Gastrocnemius medialis (tissue), 4 donors: ENCODE results near the gene PPIH. TPM values are rescaled to one million over a fixed set of nuclear protein-coding genes. Genes with fewer than 3 reads are reported as not detected.

Source experiments
- ATAC-seq, 2 donors: fragments of 150-250 bp; one replicate each; pipeline ENCODE4 v1.9.1; 2016
- DNase-seq, 2 donors: peaks; one replicate each; pipeline ENCODE4 v3.0.0-alpha.2; 2019
- H3K27ac ChIP-seq, 4 donors: fragments of 200-600 bp; sonication (generic); 1 replicate in 1 of 4; 2 replicates in 3 of 4; pipeline ENCODE4 v1.5.1; 2016 to 2018; ENCODE audit warnings: mild to moderate bottlenecking in 2 of 4, moderate library complexity in 1 of 4
- H3K27me3 ChIP-seq, 3 donors: fragments of 200-600 bp; sonication (generic) in 2 of 3; 1 replicate in 1 of 3; 2 replicates in 2 of 3; pipeline versions ENCODE4 v1.5.1 to v1.6.0; 2016 to 2019; ENCODE audit warnings: mild to moderate bottlenecking in 1 of 3, moderate library complexity in 1 of 3
- H3K36me3 ChIP-seq, 2 donors: fragments of 200-600 bp; sonication (generic) in 1 of 2; one replicate each; pipeline ENCODE4 v1.5.1; 2017 to 2018
- H3K4me1 ChIP-seq, 2 donors: fragments of 200-600 bp; sonication (generic) in 1 of 2; one replicate each; pipeline ENCODE4 v1.5.1; 2016 to 2017; ENCODE audit warnings: mild to moderate bottlenecking in 2 of 2
- H3K4me3 ChIP-seq, 4 donors: fragments of 200-600 bp; sonication (generic) in 3 of 4; 1 replicate in 1 of 4; 2 replicates in 3 of 4; pipeline ENCODE4 v1.5.1; 2016 to 2019; ENCODE audit warnings: mild to moderate bottlenecking in 2 of 4
- H3K9me3 ChIP-seq, 3 donors: fragments of 200-600 bp; sonication (generic) in 2 of 3; 1 replicate in 1 of 3; 2 replicates in 2 of 3; pipeline ENCODE4 v1.5.1; 2016 to 2019
- POLR2A ChIP-seq, 2 donors: fragments of 450-650 bp; IDR thresholded peaks; one replicate each; pipeline ENCODE4 v1.6.1; 2017; ENCODE audit warnings: antibody characterized with exemption in 2 of 2, mild to moderate bottlenecking in 2 of 2, moderate library complexity in 2 of 2
- in situ Hi-C, 4 donors: fragments of 200-750 bp; cut with MboI; loops; one replicate each; pipeline versions ENCODE4 v1.15.0 to v1.8.0; 2017; ENCODE audit warnings: low sequenced_read_pairs in 4 of 4
- intact Hi-C: fragments of 100-400 bp; cut with DNase I; formaldehyde crosslinking; loops from one replicate; pipeline ENCODE4 v1.15.1; 2023; ENCODE audit warnings: low total_unique reads
- total RNA-seq, 4 donors: library from RNA; depleted of rRNA; stranded (reverse); fragments of >200 nt; gene quantifications; one replicate each; pipeline versions ENCODE4 v1.1.0 to v1.2.3, GENCODE V29; 2016
- TF ChIP-seq, protein P1 (sequence below), 5 experiments: fragments of 450-650 bp in 3 of 5; fragments of 200-600 bp in 2 of 5; sonication (generic) in 2 of 5; IDR thresholded peaks in 4 of 5; conservative IDR thresholded peaks in 1 of 5; 1 replicate in 4 of 5; 2 replicates in 1 of 5; pipeline ENCODE4 v1.5.1; 2016 to 2019; ENCODE audit warnings: antibody characterized with exemption in 5 of 5, mild to moderate bottlenecking in 3 of 5, moderate library complexity in 3 of 5

PPIH gene
- total RNA-seq, 4 donors from 2014 or later, result 6.1 to 13.6 (median 7.1) TPM

DNA sequence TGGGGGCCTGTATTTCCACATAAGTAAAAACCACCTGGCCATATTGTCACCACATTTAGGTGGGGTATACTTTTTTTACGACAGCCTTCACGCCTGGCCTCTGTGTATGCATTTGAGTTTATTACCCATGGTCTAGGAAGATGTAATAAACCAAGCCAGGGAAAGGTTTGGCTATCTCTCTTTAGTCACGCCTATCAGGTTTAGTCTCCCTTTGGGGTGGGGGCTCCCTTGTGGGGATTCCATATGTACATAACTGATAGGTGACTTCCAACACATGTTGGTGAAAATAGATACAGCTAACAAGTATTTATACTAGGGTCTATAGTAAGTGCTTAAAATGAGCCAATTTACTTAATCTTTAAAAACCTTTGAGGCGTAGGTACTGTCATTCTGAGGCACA, 28.2 kb downstream of the PPIH start:
- DNase-seq (no peak), ATAC-seq (no peak)
- no peak for TF ChIP-seq POLR2A (IDR thresholded peaks at IDR 0.05)
- TF ChIP-seq, protein P1, sequence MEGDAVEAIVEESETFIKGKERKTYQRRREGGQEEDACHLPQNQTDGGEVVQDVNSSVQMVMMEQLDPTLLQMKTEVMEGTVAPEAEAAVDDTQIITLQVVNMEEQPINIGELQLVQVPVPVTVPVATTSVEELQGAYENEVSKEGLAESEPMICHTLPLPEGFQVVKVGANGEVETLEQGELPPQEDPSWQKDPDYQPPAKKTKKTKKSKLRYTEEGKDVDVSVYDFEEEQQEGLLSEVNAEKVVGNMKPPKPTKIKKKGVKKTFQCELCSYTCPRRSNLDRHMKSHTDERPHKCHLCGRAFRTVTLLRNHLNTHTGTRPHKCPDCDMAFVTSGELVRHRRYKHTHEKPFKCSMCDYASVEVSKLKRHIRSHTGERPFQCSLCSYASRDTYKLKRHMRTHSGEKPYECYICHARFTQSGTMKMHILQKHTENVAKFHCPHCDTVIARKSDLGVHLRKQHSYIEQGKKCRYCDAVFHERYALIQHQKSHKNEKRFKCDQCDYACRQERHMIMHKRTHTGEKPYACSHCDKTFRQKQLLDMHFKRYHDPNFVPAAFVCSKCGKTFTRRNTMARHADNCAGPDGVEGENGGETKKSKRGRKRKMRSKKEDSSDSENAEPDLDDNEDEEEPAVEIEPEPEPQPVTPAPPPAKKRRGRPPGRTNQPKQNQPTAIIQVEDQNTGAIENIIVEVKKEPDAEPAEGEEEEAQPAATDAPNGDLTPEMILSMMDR (IDR thresholded peaks at IDR 0.05 in 4 of 5, conservative IDR thresholded peaks at IDR 0.05 in 1 of 5), result no peak
- H3K4me1 ChIP-seq, result peaks cover 69 to 76% of the 10 kb centered on the region in 2 donors
- H3K27me3 ChIP-seq, result no peaks in the 10 kb centered on the region
- peaks cover 0 to 6% of the 10 kb centered on the region in 2 donors for H3K36me3 ChIP-seq
- no peak overlapping the region for H3K27ac ChIP-seq
- H3K4me3 ChIP-seq, result no peak overlapping the region
- intact Hi-C loops, result loop anchor here (10.0 kb wide), 3 partner anchors 158 to 652 kb away; partner anchors contain the start of genes CCDC30 and ZNF691
- in situ Hi-C loops, result loop anchor here in 1 of 4 donors (10.0 kb wide), 1 partner anchor 78 kb away; the partner anchor contains the start of genes C1orf50 and P3H1
- no peaks in the 10 kb centered on the region for H3K9me3 ChIP-seq

DNA sequence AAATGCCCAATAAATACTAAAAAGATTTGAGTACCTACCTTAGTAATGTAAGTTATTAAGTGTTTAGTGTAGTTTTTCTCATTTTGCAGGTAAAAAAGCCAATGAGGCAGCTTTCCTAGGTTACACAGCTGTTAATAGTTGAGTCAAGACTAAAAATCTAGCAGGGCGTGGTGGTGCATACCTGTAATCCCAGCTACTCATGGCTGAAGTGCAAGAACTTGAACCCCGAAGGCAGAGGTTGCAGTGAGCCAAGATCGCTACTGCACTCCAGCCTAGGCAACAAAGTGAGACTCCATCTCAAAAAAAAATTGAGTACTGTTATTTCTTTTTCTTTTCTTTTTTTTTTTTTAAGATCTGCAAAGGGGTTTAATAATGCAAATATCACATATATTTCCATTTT, 31.7 kb downstream of the PPIH start:
- ATAC-seq, result no peak

GRCh38 chr1:42690477-42691156, 32.4 kb downstream of the PPIH start:
- in situ Hi-C loops (no loop called here), intact Hi-C loops (no loop called here)
- TF ChIP-seq, protein P1 (IDR thresholded peaks at IDR 0.05 in 4 of 5, conservative IDR thresholded peaks at IDR 0.05 in 1 of 5), result no peak
- no peak for TF ChIP-seq POLR2A (IDR thresholded peaks at IDR 0.05)
- DNase-seq (no peak), ATAC-seq (no peak)
- Histone ChIP-seq H3K27ac (no peak overlapping the region), H3K36me3 (no peaks in the 10 kb centered on the region), H3K9me3 (no peaks in the 10 kb centered on the region), H3K27me3 (no peaks in the 10 kb centered on the region), H3K4me1 (peaks cover 59 to 71% of the 10 kb centered on the region in 2 donors), H3K4me3 (no peak overlapping the region)

More for the DNA sequence above, 31.7 kb downstream of the PPIH start:
- Histone ChIP-seq H3K27me3 (no peaks in the 10 kb centered on the region), H3K27ac (no peak overlapping the region), H3K36me3 (no peaks in the 10 kb centered on the region), H3K4me1 (peaks cover 66 to 78% of the 10 kb centered on the region in 2 donors), H3K9me3 (no peaks in the 10 kb centered on the region), H3K4me3 (no peak overlapping the region)
- no peak for TF ChIP-seq POLR2A (IDR thresholded peaks at IDR 0.05)
- TF ChIP-seq, protein P1 (IDR thresholded peaks at IDR 0.05 in 4 of 5, conservative IDR thresholded peaks at IDR 0.05 in 1 of 5), result no peak
- DNase-seq, result no peak
- intact Hi-C loops, result loop anchor here (10.0 kb wide), 3 partner anchors 155 to 655 kb away; partner anchors contain the start of genes CCDC30 and ZNF691
- in situ Hi-C loops, result loop anchor here in 1 of 4 donors (10.0 kb wide), 1 partner anchor 75 kb away; the partner anchor contains the start of genes C1orf50 and P3H1

GRCh38 chr1:42691157-42691498, 32.9 kb downstream of the PPIH start:
- Histone ChIP-seq H3K4me3 (no peak overlapping the region), H3K27me3 (no peaks in the 10 kb centered on the region), H3K27ac (no peak overlapping the region), H3K36me3 (peaks cover 0 to under 1% of the 10 kb centered on the region in 2 donors), H3K4me1 (peaks cover 54 to 66% of the 10 kb centered on the region in 2 donors), H3K9me3 (no peaks in the 10 kb centered on the region)
- intact Hi-C loops (no loop called here), in situ Hi-C loops (no loop called here)
- no peak for DNase-seq
- no peak for TF ChIP-seq POLR2A (IDR thresholded peaks at IDR 0.05)
- TF ChIP-seq, protein P1 (IDR thresholded peaks at IDR 0.05 in 4 of 5, conservative IDR thresholded peaks at IDR 0.05 in 1 of 5), result no peak
- ATAC-seq, result no peak
